ENCODE measurements around the gene CNMD. TPM values are rescaled to one million over a fixed set of nuclear protein-coding genes. Genes with fewer than 3 reads are reported as not detected.

The CNMD gene
- polyA plus RNA-seq, 3 donors: not detected

DNA sequence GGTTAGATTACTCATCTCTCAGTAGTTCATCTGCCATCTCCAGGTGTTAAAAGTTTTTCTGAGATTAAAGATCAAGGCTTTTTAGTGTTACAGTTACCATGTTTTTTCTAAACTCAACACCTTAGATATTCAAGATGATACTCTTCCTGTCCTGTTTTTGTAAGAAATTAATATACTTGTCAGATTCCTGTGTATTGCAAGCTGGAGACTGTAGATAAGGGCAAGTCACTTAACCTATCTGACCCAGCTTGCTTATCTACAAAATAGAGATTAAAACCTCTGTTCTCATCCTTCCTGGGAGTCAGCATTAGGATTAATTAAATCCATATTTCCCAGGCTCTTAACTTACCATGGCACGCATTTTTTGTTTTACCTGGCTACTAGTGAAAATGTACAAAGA is 61.8 kb downstream of the CNMD start:
- H3K36me3 ChIP-seq (replicated peaks in 1 of 2; ENCODE audit: control insufficient read depth in 1 of 2, insufficient read depth in 2 of 2, low read length in 2 of 2): peaks cover 81 to 97% of the 10 kb centered on the region in 2 donors
- TF ChIP-seq, protein P1, sequence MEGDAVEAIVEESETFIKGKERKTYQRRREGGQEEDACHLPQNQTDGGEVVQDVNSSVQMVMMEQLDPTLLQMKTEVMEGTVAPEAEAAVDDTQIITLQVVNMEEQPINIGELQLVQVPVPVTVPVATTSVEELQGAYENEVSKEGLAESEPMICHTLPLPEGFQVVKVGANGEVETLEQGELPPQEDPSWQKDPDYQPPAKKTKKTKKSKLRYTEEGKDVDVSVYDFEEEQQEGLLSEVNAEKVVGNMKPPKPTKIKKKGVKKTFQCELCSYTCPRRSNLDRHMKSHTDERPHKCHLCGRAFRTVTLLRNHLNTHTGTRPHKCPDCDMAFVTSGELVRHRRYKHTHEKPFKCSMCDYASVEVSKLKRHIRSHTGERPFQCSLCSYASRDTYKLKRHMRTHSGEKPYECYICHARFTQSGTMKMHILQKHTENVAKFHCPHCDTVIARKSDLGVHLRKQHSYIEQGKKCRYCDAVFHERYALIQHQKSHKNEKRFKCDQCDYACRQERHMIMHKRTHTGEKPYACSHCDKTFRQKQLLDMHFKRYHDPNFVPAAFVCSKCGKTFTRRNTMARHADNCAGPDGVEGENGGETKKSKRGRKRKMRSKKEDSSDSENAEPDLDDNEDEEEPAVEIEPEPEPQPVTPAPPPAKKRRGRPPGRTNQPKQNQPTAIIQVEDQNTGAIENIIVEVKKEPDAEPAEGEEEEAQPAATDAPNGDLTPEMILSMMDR (IDR thresholded peaks at IDR 0.05): no peak
- no CpG with 5 or more reads among the region's 1 CpG for WGBS (ENCODE audit: insufficient coverage)
- no peak overlapping the region for H3K4me3 ChIP-seq (replicated peaks in 1 of 3; ENCODE audit: low read depth in 2 of 3, low read length in 3 of 3)
- no peaks in the 10 kb centered on the region for H3K4me1 ChIP-seq (ENCODE audit: control insufficient read depth in 1 of 2, insufficient read depth in 2 of 2, low read length in 2 of 2)
- H3K79me2 ChIP-seq (ENCODE audit: insufficient read depth, low read length): no peaks in the 10 kb centered on the region
- H3K27me3 ChIP-seq (ENCODE audit: control insufficient read depth in 2 of 2, insufficient read depth in 2 of 2, low read length in 2 of 2): no peaks in the 10 kb centered on the region
- Mint-ChIP-seq H3K36me3 (peaks cover 66 to 88% of the 10 kb centered on the region in 2 donors), H3K4me3 (no peak overlapping the region), H3K4me1 (no peaks in the 10 kb centered on the region), H3K9me3 (no peaks in the 10 kb centered on the region), H3K27me3 (ENCODE audit: low read depth in 3 of 3) (no peaks in the 10 kb centered on the region), H3K27ac (no peak overlapping the region)
- no peak for DNase-seq
- no peak overlapping the region for H2AFZ ChIP-seq (ENCODE audit: insufficient read depth, low read depth, low read length, poor library complexity, severe bottlenecking)
- no peak overlapping the region for H3K9ac ChIP-seq (ENCODE audit: insufficient read depth, low read length, poor library complexity, severe bottlenecking)
- H4K20me1 ChIP-seq (ENCODE audit: insufficient read depth, low read length): peaks cover 12% of the 10 kb centered on the region
- intact Hi-C loops (cut with micrococcal nuclease): no loop called here
- H3K27ac ChIP-seq (ENCODE audit: low read depth in 1 of 2, low read length in 2 of 2): no peak overlapping the region
- no peak overlapping the region for H3K4me2 ChIP-seq (replicated peaks; ENCODE audit: extremely low read depth, low read length, poor library complexity, severe bottlenecking)
- no peaks in the 10 kb centered on the region for H3K9me3 ChIP-seq (replicated peaks in 1 of 2; ENCODE audit: control insufficient read depth in 1 of 2, insufficient read depth in 1 of 2, low read length in 2 of 2)

DNA sequence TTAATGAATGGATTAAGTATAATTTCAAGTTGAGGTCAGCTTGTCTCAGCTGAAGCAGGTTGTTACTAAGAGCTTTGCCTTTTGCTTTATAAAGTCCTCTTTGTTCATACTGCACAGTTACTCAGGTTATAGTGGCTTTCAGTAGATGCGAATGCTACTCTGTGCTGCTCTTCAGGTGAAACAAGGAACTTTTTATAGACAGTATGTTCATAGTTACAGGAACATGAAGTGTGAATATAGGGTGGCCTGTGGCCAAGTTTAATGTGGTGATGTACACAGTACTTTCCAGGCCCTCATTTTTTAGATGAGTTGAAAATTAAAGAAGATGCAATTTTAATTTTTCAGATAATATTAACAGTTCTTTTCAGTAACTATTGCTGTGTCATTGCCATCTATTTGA is 66.2 kb downstream of the CNMD start:
- no peaks in the 10 kb centered on the region for H3K27me3 ChIP-seq (ENCODE audit: control insufficient read depth in 2 of 2, insufficient read depth in 2 of 2, low read length in 2 of 2)
- no peaks in the 10 kb centered on the region for H3K4me1 ChIP-seq (ENCODE audit: control insufficient read depth in 1 of 2, insufficient read depth in 2 of 2, low read length in 2 of 2)
- H4K20me1 ChIP-seq (ENCODE audit: insufficient read depth, low read length): peaks cover 12% of the 10 kb centered on the region
- DNase-seq: no peak
- H3K36me3 Mint-ChIP-seq: peaks cover 64 to 73% of the 10 kb centered on the region in 2 donors
- WGBS (ENCODE audit: insufficient coverage): no CpG with 5 or more reads among the region's 1 CpG
- H2AFZ ChIP-seq (ENCODE audit: insufficient read depth, low read depth, low read length, poor library complexity, severe bottlenecking): no peak overlapping the region
- intact Hi-C loops (cut with micrococcal nuclease): no loop called here
- H3K79me2 ChIP-seq (ENCODE audit: insufficient read depth, low read length): no peaks in the 10 kb centered on the region
- H3K36me3 ChIP-seq (replicated peaks in 1 of 2; ENCODE audit: control insufficient read depth in 1 of 2, insufficient read depth in 2 of 2, low read length in 2 of 2): peaks cover 67 to 98% of the 10 kb centered on the region in 2 donors
- H3K4me3 Mint-ChIP-seq: no peak overlapping the region
- no peaks in the 10 kb centered on the region for H3K9me3 ChIP-seq (replicated peaks in 1 of 2; ENCODE audit: control insufficient read depth in 1 of 2, insufficient read depth in 1 of 2, low read length in 2 of 2)
- H3K4me1 Mint-ChIP-seq: no peaks in the 10 kb centered on the region
- H3K4me2 ChIP-seq (replicated peaks; ENCODE audit: extremely low read depth, low read length, poor library complexity, severe bottlenecking): no peak overlapping the region
- no peak overlapping the region for H3K9ac ChIP-seq (ENCODE audit: insufficient read depth, low read length, poor library complexity, severe bottlenecking)
- H3K4me3 ChIP-seq (replicated peaks in 1 of 3; ENCODE audit: low read depth in 2 of 3, low read length in 3 of 3): no peak overlapping the region
- TF ChIP-seq, protein P1 (IDR thresholded peaks at IDR 0.05): no peak
- no peak overlapping the region for H3K27ac Mint-ChIP-seq
- H3K27ac ChIP-seq (ENCODE audit: low read depth in 1 of 2, low read length in 2 of 2): no peak overlapping the region
- H3K27me3 Mint-ChIP-seq (ENCODE audit: low read depth in 3 of 3): no peaks in the 10 kb centered on the region
- H3K9me3 Mint-ChIP-seq: no peaks in the 10 kb centered on the region
